ENCODE results near the gene MERTK.
"Not testable (repeated sequence)": the region's sequence is repeated elsewhere in the genome, so short reads cannot be mapped to it uniquely, and the experiment has no call there.

MERTK gene

GRCh38 chr2:112045446-112046014, 147.1 kb downstream of the MERTK start:
- DNase-seq (ENCODE audit: low spot score): no peak

GRCh38 chr2:112046231-112046630, 147.8 kb downstream of the MERTK start:
- DNase-seq (ENCODE audit: low spot score): no peak

GRCh38 chr2:112047537-112048235, 149.3 kb downstream of the MERTK start:
- no peak for DNase-seq (ENCODE audit: low spot score)

GRCh38 chr2:112048236-112048592, 149.8 kb downstream of the MERTK start:
- no peak for DNase-seq (ENCODE audit: low spot score)

- DNase-seq (ENCODE audit: low spot score): peak; percentile 68
These were observed 150.5 kb downstream of the MERTK start for GRCh38 chr2:112048887-112049286.

- DNase-seq (ENCODE audit: low spot score): no peak
These were observed 151.9 kb downstream of the MERTK start for GRCh38 chr2:112050316-112050715.

GRCh38 chr2:112053917-112054846, 155.8 kb downstream of the MERTK start:
- peak; percentile 97 for DNase-seq (ENCODE audit: low spot score)

- DNase-seq (ENCODE audit: low spot score): peak; percentile 98
These were observed 156.7 kb downstream of the MERTK start, which contains the start of gene TMEM87B for GRCh38 chr2:112054847-112055729. TSS of gene TMEM87B (plus strand) at chr2:112055269. CDS start at chr2:112055592, 323 bp downstream.

GRCh38 chr2:112055730-112056625, 157.6 kb downstream of the MERTK start:
- DNase-seq (ENCODE audit: low spot score): peak; percentile 76

- DNase-seq (ENCODE audit: low spot score): no peak
These were observed 158.2 kb downstream of the MERTK start for GRCh38 chr2:112056626-112056987.

- no peak for DNase-seq (ENCODE audit: low spot score)
These were observed 161.3 kb downstream of the MERTK start for GRCh38 chr2:112059671-112060070.

- no peak for DNase-seq (ENCODE audit: low spot score)
These were observed 162.9 kb downstream of the MERTK start for GRCh38 chr2:112061299-112061698.

- no peak for DNase-seq (ENCODE audit: low spot score)
These were observed 163.4 kb downstream of the MERTK start for GRCh38 chr2:112061840-112062239.

- DNase-seq (ENCODE audit: low spot score): no peak
These were observed 164.5 kb downstream of the MERTK start for GRCh38 chr2:112062894-112063293.

- DNase-seq (ENCODE audit: low spot score): no peak
These were observed 167.1 kb downstream of the MERTK start for GRCh38 chr2:112065486-112065885.

- no peak for DNase-seq (ENCODE audit: low spot score)
These were observed 167.6 kb downstream of the MERTK start for GRCh38 chr2:112065966-112066365.

GRCh38 chr2:112069794-112070193, 171.4 kb downstream of the MERTK start:
- not testable (repeated sequence) for DNase-seq (ENCODE audit: low spot score)

- DNase-seq (ENCODE audit: low spot score): no peak
These were observed 175.5 kb downstream of the MERTK start for GRCh38 chr2:112073875-112074274.

- DNase-seq (ENCODE audit: low spot score): peak; percentile 8
These were observed 176.1 kb downstream of the MERTK start for GRCh38 chr2:112074506-112074905.

- peak; percentile 13 for DNase-seq (ENCODE audit: low spot score)
These were observed 177.3 kb downstream of the MERTK start for GRCh38 chr2:112075490-112076260.
